Osteoblast (primary cell): ENCODE measurements around the gene MTTP. TPM values are rescaled to one million over a fixed set of nuclear protein-coding genes. Genes with fewer than 3 reads are reported as not detected.

Source experiments
- DNase-seq: peaks from one replicate; pipeline ENCODE4 v3.0.0; 2011; ENCODE audit warnings: low spot score, mixed read lengths; ENCODE audit not compliant: insufficient read length; ENCODE audit errors: missing footprints
- H2AFZ ChIP-seq: 2 replicates; pipeline ENCODE4 v1.6.0; 2011; ENCODE audit warnings: mild to moderate bottlenecking, low read length
- H3K27ac ChIP-seq: 2 replicates; pipeline ENCODE4 v1.5.1; 2011; ENCODE audit warnings: mild to moderate bottlenecking, low read depth, low read length, moderate library complexity
- H3K27me3 ChIP-seq: 2 replicates; pipeline ENCODE4 v1.6.0; 2012; ENCODE audit warnings: mild to moderate bottlenecking, control low read depth, inconsistent platforms, low read length, moderate library complexity; ENCODE audit not compliant: insufficient read depth
- H3K36me3 ChIP-seq: 2 replicates; pipeline ENCODE4 v1.5.1; 2011; ENCODE audit warnings: mild to moderate bottlenecking, low read length, control low read depth, moderate library complexity; ENCODE audit not compliant: insufficient read depth
- H3K4me1 ChIP-seq: 2 replicates; pipeline ENCODE4 v1.5.1; 2011; ENCODE audit warnings: mild to moderate bottlenecking, low read length, control low read depth, moderate library complexity; ENCODE audit not compliant: insufficient read depth
- H3K4me2 ChIP-seq: 2 replicates; pipeline ENCODE4 v1.6.0; 2011; ENCODE audit warnings: mild to moderate bottlenecking, low read length; ENCODE audit not compliant: insufficient read depth
- H3K4me3 ChIP-seq: fragments of 200-600 bp; sonication (generic); 3 replicates; pipeline ENCODE4 v1.5.1; 2012; ENCODE audit warnings: mild to moderate bottlenecking, low read length, inconsistent platforms; ENCODE audit not compliant: insufficient read depth
- H3K79me2 ChIP-seq: 2 replicates; pipeline ENCODE4 v1.6.0; 2012; ENCODE audit warnings: mild to moderate bottlenecking, low read length, control low read depth, inconsistent platforms; ENCODE audit not compliant: insufficient read depth
- H3K9me3 ChIP-seq: 2 replicates; pipeline ENCODE4 v1.5.1; 2011; ENCODE audit warnings: low read depth, low read length, control low read depth
- H4K20me1 ChIP-seq: 2 replicates; pipeline ENCODE4 v1.6.0; 2012; ENCODE audit warnings: mild to moderate bottlenecking, low read length, control low read depth; ENCODE audit not compliant: insufficient read depth
- CTCF ChIP-seq: IDR thresholded peaks from 2 replicates; pipeline ENCODE4 v1.5.1; 2011; ENCODE audit warnings: mild to moderate bottlenecking, low read depth, low read length, moderate library complexity; ENCODE audit errors: extremely low read depth
- total RNA-seq: library from RNA; depleted of rRNA; stranded (reverse); fragments of >200 nt; gene quantifications from 2 replicates; pipeline ENCODE4 v1.2.3, GENCODE V29; 2012

MTTP gene
- total RNA-seq, 1 donor = not detected

GRCh38 chr4:99630857-99631360 is 56.3 kb downstream of the MTTP start:
- no peak for TF ChIP-seq CTCF
- Histone ChIP-seq H3K27ac (no peak overlapping the region), H3K79me2 (no peaks in the 10 kb centered on the region), H2AFZ (no peak overlapping the region), H3K4me3 (no peak overlapping the region), H3K4me2 (no peak overlapping the region), H4K20me1 (no peaks in the 10 kb centered on the region), H3K9me3 (no peaks in the 10 kb centered on the region), H3K4me1 (no peaks in the 10 kb centered on the region), H3K36me3 (no peaks in the 10 kb centered on the region), H3K27me3 (no peaks in the 10 kb centered on the region)
- no peak for DNase-seq

- no peak overlapping the region for H3K4me3 ChIP-seq
- no peaks in the 10 kb centered on the region for H3K36me3 ChIP-seq
- no peak for TF ChIP-seq CTCF
- no peaks in the 10 kb centered on the region for H3K79me2 ChIP-seq
- DNase-seq = no peak
- H3K27ac ChIP-seq = no peak overlapping the region
- no peaks in the 10 kb centered on the region for H4K20me1 ChIP-seq
- no peak overlapping the region for H3K4me2 ChIP-seq
- no peaks in the 10 kb centered on the region for H3K27me3 ChIP-seq
- no peaks in the 10 kb centered on the region for H3K9me3 ChIP-seq
- no peaks in the 10 kb centered on the region for H3K4me1 ChIP-seq
- H2AFZ ChIP-seq = no peak overlapping the region
These were observed 59.1 kb downstream of the MTTP start for GRCh38 chr4:99633772-99634171.

GRCh38 chr4:99634742-99635360 is 60.2 kb downstream of the MTTP start:
- DNase-seq = no peak
- H3K4me2 ChIP-seq = no peak overlapping the region
- H3K4me1 ChIP-seq = no peaks in the 10 kb centered on the region
- no peaks in the 10 kb centered on the region for H4K20me1 ChIP-seq
- H3K4me3 ChIP-seq = no peak overlapping the region
- H3K36me3 ChIP-seq = no peaks in the 10 kb centered on the region
- H3K79me2 ChIP-seq = no peaks in the 10 kb centered on the region
- no peaks in the 10 kb centered on the region for H3K9me3 ChIP-seq
- TF ChIP-seq CTCF = no peak
- no peak overlapping the region for H3K27ac ChIP-seq
- H3K27me3 ChIP-seq = no peaks in the 10 kb centered on the region
- H2AFZ ChIP-seq = no peak overlapping the region

- Histone ChIP-seq H4K20me1 (no peaks in the 10 kb centered on the region), H3K4me2 (no peak overlapping the region), H3K9me3 (no peaks in the 10 kb centered on the region), H3K27ac (no peak overlapping the region), H3K36me3 (no peaks in the 10 kb centered on the region), H3K79me2 (no peaks in the 10 kb centered on the region), H3K27me3 (no peaks in the 10 kb centered on the region), H2AFZ (no peak overlapping the region), H3K4me3 (no peak overlapping the region), H3K4me1 (no peaks in the 10 kb centered on the region)
- no peak for DNase-seq
- TF ChIP-seq CTCF = no peak
These were observed 61.0 kb downstream of the MTTP start for GRCh38 chr4:99635601-99636000.
